Measurements from ENCODE around the gene OR5D14. TPM values are rescaled to one million over a fixed set of nuclear protein-coding genes. Genes with fewer than 3 reads are reported as not detected.

The OR5D14 gene
- total RNA-seq, result not detected in 2 replicates

DNA sequence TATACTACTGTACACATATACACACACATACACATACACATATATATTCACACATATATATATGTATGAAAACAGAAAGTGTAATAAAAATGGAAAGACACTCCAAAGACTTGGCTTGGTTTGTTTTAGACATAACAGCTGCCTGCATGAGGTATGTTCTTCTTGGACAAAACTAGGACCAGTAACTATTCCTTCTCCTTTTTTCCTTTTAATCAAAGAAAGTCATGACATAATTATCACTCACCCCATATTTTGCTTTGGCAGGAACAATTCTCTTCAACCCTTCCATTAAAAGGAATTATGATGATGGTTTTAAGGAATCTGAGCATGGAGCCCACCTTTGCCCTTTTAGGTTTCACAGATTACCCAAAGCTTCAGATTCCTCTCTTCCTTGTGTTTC, at the start of gene OR5D14:
OR5D14 (plus strand) TSS at position 301 of the 400 bp plus-strand sequence; CDS start at position 301, 0 bp downstream.

GRCh38 chr11:55773138-55773537, 22.2 kb upstream of the OR5D14 start, which contains the start of gene OR5D13:
Gene OR5D13 (plus strand): TSS chr11:55773438. CDS start chr11:55773438, 0 bp downstream.

DNA sequence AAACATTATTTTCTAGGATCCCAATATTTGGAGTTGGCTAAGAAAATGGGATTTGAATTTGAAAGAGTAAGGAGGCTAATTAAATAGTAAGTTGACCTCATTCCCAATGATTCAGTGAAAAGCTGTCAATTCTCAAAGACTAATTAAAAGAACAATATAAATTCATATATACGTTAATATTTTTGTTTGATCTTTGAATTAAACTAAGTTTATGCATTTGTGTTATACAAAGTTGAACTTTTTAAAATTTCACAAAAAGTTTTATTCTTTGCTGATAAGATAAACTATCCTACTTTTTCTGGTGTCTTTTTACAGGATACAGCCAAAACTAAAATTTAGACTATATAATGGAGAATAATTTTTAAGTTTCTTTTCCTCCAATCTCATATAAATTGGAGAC, 15.7 kb downstream of the OR5D14 start, which contains the start of gene OR5L1:
OR5L1 (plus strand) TSS at position 301 of the 400 bp plus-strand sequence. CDS start 100 bp downstream, outside the sequence.

GRCh38 chr11:55819330-55819729, 24.0 kb downstream of the OR5D14 start, which contains the start of gene OR5D18:
Gene OR5D18 (plus strand): TSS chr11:55819630. CDS start chr11:55819630, 0 bp downstream.

GRCh38 chr11:55826919-55827318, 31.6 kb downstream of the OR5D14 start, which contains the start of gene OR5L2:
Gene OR5L2 (plus strand): TSS chr11:55827219. CDS start chr11:55827219, 0 bp downstream.

DNA sequence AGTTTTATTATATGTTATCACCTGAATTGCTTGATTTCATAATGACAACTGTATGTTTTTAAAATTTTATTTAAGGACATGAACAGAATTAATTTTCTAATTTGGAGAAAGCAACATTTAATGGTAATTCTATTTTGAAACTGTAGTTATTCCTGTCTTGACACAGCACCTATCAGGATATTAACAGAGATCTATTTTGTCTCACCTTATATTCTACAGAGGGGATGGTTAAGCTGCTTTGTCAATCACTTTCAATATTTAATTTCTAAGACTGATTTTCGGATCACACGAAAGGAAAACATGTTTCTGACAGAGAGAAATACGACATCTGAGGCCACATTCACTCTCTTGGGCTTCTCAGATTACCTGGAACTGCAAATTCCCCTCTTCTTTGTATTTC, 43.1 kb downstream of the OR5D14 start, which contains the start of gene OR5D16:
OR5D16 (plus strand) TSS at position 301 of the 400 bp plus-strand sequence; CDS start at position 301, 0 bp downstream.

Other genes starting within 250 kb of the OR5D14 start
- not detected in 2 replicates for gene OR4C15, start 241.1 kb upstream of the OR5D14 start, total RNA-seq
- not detected in 2 replicates for gene OR4C16, start 223.4 kb upstream of the OR5D14 start, total RNA-seq
- not detected in 2 replicates for gene OR4C11, start 187.9 kb upstream of the OR5D14 start, total RNA-seq
- gene OR4P4, start 160.4 kb upstream of the OR5D14 start, total RNA-seq, result not detected in 2 replicates
- gene OR4S2, start 147.2 kb upstream of the OR5D14 start, total RNA-seq, result not detected in 2 replicates
- gene OR4C6, start 133.4 kb upstream of the OR5D14 start, total RNA-seq, result not detected in 2 replicates
- gene OR5D13, start 22.1 kb upstream of the OR5D14 start, total RNA-seq, result not detected in 2 replicates
- not detected in 2 replicates for gene OR5L1, start 15.8 kb downstream of the OR5D14 start, total RNA-seq
- not detected in 2 replicates for gene OR5D18, start 24.1 kb downstream of the OR5D14 start, total RNA-seq
- not detected in 2 replicates for gene OR5L2, start 31.7 kb downstream of the OR5D14 start, total RNA-seq
- gene OR5D16, start 43.2 kb downstream of the OR5D14 start, total RNA-seq, result not detected in 2 replicates
- not detected in 2 replicates for gene TRIM51, start 87.7 kb downstream of the OR5D14 start, total RNA-seq
- gene OR5W2, start 119.0 kb downstream of the OR5D14 start, total RNA-seq, result not detected in 2 replicates
- gene OR5I1, start 140.8 kb downstream of the OR5D14 start, total RNA-seq, result not detected in 2 replicates
- not detected in 2 replicates for gene OR10AG1, start 174.4 kb downstream of the OR5D14 start, total RNA-seq
- not detected in 2 replicates for gene OR5F1, start 199.1 kb downstream of the OR5D14 start, total RNA-seq
- not detected in 2 replicates for gene OR5AS1, start 232.1 kb downstream of the OR5D14 start, total RNA-seq